NCI-H82 treated with DMSO at 0.1 percent for 48 hours (cell line): Measurements from ENCODE around the gene TRAPPC3.
A peak's percentile ranks its signal among the peaks of the same experiment; 100 is the strongest.

Source experiments
- DNase-seq: peaks from one replicate; lab custom pipeline; 2025; ENCODE audit not compliant: unreplicated experiment; lab: John Stamatoyannopoulos, UW

The TRAPPC3 gene

GRCh38 chr1:36154335-36154734, 5.0 kb upstream of the TRAPPC3 start:
- no peak for DNase-seq

- no peak for DNase-seq
Measured at GRCh38 chr1:36153476-36153875, 4.2 kb upstream of the TRAPPC3 start.

GRCh38 chr1:36151845-36152203, 2.5 kb upstream of the TRAPPC3 start:
- DNase-seq, result no peak

- DNase-seq, result peak; percentile 14
Measured at GRCh38 chr1:36151134-36151844, 2.0 kb upstream of the TRAPPC3 start.

GRCh38 chr1:36150296-36151133, 1.2 kb upstream of the TRAPPC3 start:
- peak; percentile 94 for DNase-seq

GRCh38 chr1:36149973-36150295, 648 bp upstream of the TRAPPC3 start:
- DNase-seq, result no peak

GRCh38 chr1:36148821-36149236, 457 bp downstream of the TRAPPC3 start:
- no peak for DNase-seq

GRCh38 chr1:36144413-36144812, 4.9 kb downstream of the TRAPPC3 start:
- DNase-seq, result no peak

GRCh38 chr1:36143424-36143823, 5.9 kb downstream of the TRAPPC3 start:
- DNase-seq, result no peak

- DNase-seq, result no peak
Measured at GRCh38 chr1:36142121-36142520, 7.2 kb downstream of the TRAPPC3 start.

- DNase-seq, result no peak
Measured at GRCh38 chr1:36139521-36139920, 9.8 kb downstream of the TRAPPC3 start.

GRCh38 chr1:36137776-36138175, 11.5 kb downstream of the TRAPPC3 start:
- no peak for DNase-seq

- no peak for DNase-seq
Measured at GRCh38 chr1:36137226-36137625, 12.1 kb downstream of the TRAPPC3 start.

- DNase-seq, result no peak
Measured at GRCh38 chr1:36136535-36136934, 12.8 kb downstream of the TRAPPC3 start.

- no peak for DNase-seq
Measured at GRCh38 chr1:36135796-36136195, 13.5 kb downstream of the TRAPPC3 start.

- no peak for DNase-seq
Measured at GRCh38 chr1:36135330-36135667, 14.0 kb downstream of the TRAPPC3 start.

- DNase-seq, result peak; percentile 37
Measured at GRCh38 chr1:36134505-36135329, 14.6 kb downstream of the TRAPPC3 start.

- DNase-seq, result no peak
Measured at GRCh38 chr1:36134031-36134430, 15.3 kb downstream of the TRAPPC3 start.

- no peak for DNase-seq
Measured at GRCh38 chr1:36133484-36133883, 15.8 kb downstream of the TRAPPC3 start.

GRCh38 chr1:36132029-36132428, 17.3 kb downstream of the TRAPPC3 start:
- DNase-seq, result no peak

- DNase-seq, result no peak
Measured at GRCh38 chr1:36128905-36129206, 20.4 kb downstream of the TRAPPC3 start.
